HCT116 (cell line): ENCODE data around the gene MSRB2.

Experiments
- CTCF ChIP-seq, 3 experiments: fragments of 200-600 bp in 1 of 3; sonication (generic) in 1 of 3; IDR thresholded peaks in 2 of 3; conservative IDR thresholded peaks in 1 of 3; 2 replicates each; pipeline ENCODE4 v1.5.1; 2012 to 2017; ENCODE audit warnings: low read depth in 2 of 3, low read length in 2 of 3, antibody characterized with exemption in 1 of 3, borderline replicate concordance in 1 of 3, control low read depth in 1 of 3, mild to moderate bottlenecking in 1 of 3, mixed read lengths in 1 of 3, mixed run types in 1 of 3, moderate library complexity in 1 of 3; ENCODE audit not compliant: insufficient read depth in 1 of 3
- EZH2 ChIP-seq: fragments of 200-600 bp; sonication (generic); IDR thresholded peaks from 2 replicates; pipeline ENCODE4 v1.6.1; 2017; ENCODE audit warnings: antibody characterized with exemption, mixed run types

GRCh38 chr10:23120001-23120934, 24.9 kb downstream of the MSRB2 start:
- TF ChIP-seq CTCF (IDR thresholded peaks at IDR 0.05 in 2 of 3, conservative IDR thresholded peaks at IDR 0.05 in 1 of 3; ENCODE audit: borderline replicate concordance in 1 of 3, insufficient read depth in 1 of 3, low read depth in 2 of 3, low read length in 2 of 3), result no peak
- TF ChIP-seq EZH2, result no peak
